Panc1 (cell line): ENCODE data around the gene MRPL41.

Experiments
- POLR2AphosphoS5 ChIP-seq: IDR thresholded peaks from 2 replicates; pipeline ENCODE4 v1.6.1; 2012; ENCODE audit warnings: mild to moderate bottlenecking, low read depth, low read length, moderate library complexity
- TCF7L2 ChIP-seq: IDR thresholded peaks from 2 replicates; pipeline ENCODE4 v1.6.1; 2011; ENCODE audit warnings: mild to moderate bottlenecking, low read depth, low read length, inconsistent platforms
- TF ChIP-seq, protein P1 (sequence below): fragments of 450-650 bp; IDR thresholded peaks from 2 replicates; pipeline ENCODE4 v1.5.1; 2017; ENCODE audit warnings: mild to moderate bottlenecking

DNA sequence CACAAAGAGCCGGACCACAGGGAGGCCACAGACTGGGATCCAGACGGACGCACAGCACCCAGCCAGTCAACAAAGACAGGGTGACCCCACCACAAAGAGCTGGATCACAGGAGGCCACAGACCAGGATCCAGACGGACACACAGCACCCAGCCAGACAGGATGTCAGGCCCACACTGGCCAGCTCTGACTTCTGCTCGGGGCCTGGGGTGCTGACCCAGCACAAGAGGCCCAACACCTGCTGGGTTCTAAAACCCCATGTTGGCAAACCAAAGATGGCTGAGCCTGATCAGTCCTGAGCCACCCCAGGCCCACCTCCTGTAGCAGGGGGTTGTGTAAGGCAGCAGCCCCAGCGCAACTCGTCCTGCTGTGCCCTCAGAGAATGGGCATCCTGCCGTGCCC is 32.3 kb downstream of the MRPL41 start:
- TF ChIP-seq, protein P1, sequence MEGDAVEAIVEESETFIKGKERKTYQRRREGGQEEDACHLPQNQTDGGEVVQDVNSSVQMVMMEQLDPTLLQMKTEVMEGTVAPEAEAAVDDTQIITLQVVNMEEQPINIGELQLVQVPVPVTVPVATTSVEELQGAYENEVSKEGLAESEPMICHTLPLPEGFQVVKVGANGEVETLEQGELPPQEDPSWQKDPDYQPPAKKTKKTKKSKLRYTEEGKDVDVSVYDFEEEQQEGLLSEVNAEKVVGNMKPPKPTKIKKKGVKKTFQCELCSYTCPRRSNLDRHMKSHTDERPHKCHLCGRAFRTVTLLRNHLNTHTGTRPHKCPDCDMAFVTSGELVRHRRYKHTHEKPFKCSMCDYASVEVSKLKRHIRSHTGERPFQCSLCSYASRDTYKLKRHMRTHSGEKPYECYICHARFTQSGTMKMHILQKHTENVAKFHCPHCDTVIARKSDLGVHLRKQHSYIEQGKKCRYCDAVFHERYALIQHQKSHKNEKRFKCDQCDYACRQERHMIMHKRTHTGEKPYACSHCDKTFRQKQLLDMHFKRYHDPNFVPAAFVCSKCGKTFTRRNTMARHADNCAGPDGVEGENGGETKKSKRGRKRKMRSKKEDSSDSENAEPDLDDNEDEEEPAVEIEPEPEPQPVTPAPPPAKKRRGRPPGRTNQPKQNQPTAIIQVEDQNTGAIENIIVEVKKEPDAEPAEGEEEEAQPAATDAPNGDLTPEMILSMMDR: no peak
- TF ChIP-seq POLR2AphosphoS5: no peak
- no peak for TF ChIP-seq TCF7L2
